ENCODE data around the gene EFCC1.

The EFCC1 gene

DNA sequence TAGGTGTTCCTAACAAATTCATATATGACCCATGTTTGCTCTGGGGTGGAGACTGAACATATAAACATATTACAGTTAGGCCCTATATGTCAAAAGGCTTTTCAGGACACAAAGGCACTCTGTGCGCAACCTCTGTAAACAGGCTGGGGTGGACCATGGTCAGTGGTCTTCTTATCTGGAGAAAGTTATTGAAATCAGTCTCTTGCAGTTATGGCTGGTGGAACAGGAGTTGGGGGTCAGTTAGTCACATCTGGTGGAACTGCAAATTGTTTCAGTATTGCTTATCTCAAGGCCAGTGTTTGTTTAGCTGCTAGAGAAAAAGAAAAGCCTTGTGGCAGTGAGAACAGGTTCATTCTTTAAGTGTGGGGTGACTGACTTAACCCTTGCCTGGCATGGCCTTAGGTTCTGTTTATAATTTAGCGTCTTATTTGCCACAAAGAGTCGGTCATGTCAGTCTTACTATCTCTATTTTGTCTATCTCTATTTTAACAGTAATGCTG lies 53.6 kb downstream of the EFCC1 start:
- TF ChIP-seq, protein P1, sequence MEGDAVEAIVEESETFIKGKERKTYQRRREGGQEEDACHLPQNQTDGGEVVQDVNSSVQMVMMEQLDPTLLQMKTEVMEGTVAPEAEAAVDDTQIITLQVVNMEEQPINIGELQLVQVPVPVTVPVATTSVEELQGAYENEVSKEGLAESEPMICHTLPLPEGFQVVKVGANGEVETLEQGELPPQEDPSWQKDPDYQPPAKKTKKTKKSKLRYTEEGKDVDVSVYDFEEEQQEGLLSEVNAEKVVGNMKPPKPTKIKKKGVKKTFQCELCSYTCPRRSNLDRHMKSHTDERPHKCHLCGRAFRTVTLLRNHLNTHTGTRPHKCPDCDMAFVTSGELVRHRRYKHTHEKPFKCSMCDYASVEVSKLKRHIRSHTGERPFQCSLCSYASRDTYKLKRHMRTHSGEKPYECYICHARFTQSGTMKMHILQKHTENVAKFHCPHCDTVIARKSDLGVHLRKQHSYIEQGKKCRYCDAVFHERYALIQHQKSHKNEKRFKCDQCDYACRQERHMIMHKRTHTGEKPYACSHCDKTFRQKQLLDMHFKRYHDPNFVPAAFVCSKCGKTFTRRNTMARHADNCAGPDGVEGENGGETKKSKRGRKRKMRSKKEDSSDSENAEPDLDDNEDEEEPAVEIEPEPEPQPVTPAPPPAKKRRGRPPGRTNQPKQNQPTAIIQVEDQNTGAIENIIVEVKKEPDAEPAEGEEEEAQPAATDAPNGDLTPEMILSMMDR (IDR thresholded peaks at IDR 0.05; ENCODE audit: low read depth, low read length), result no peak
- no peak for DNase-seq (ENCODE audit: extremely low read depth, low read depth)

DNA sequence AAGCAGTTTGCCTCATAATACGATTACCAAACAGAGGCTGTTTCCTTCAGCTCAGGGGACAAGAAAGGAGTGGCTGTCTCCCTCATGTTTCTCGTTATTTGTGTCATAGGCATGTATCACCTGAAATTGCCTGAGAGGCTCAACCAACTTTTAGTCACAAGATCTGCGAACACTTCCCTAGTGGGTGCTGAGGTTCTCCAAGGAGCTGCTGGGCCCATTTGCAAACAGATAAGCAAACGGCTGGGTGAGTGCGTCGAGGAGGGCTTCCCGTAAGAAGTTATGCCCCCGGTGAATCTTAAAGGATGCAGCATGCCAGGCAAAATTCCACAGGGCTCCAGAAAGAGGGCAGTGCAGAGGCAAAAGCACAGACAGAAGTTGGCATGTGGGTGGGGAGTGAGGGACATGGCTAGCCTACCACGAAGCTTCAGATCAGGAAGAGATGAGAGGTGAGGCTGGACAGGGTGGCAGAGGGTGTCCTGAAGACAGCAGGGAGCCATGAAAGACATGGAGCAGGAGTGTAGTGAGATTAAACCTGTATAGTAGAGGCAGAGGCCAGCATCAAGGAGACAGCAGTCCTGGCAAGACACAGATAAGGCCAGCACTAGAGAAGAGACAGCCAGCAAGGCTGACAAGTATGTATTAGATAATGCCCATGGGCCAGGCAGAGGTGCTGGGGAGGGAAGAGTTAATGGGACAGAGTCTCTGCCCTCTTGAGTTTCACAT lies 55.5 kb downstream of the EFCC1 start:
- DNase-seq (ENCODE audit: extremely low read depth, low read depth), result no peak
- TF ChIP-seq, protein P1 (IDR thresholded peaks at IDR 0.05; ENCODE audit: low read depth, low read length), result no peak

DNA sequence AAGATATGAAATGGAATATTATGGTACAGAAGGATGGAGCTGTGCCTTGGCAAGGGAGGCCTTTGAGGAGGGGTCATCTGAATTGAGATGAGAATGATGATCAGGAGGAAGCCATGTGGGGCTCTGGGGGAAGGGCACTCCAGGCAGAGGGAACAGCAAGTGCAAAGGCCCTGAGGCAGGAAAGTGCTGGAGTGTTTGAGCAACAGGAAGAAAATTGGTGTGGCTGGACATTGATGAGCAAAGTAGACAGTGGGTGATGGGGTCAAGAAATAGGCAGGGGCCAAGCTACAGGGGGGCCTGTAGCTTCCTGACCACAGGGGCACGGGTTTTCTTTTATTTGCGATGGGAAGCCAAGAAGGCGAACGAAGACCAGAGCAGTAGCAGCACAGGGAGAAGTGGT lies 56.1 kb downstream of the EFCC1 start:
- DNase-seq (ENCODE audit: extremely low read depth, low read depth), result no peak
- TF ChIP-seq, protein P1 (IDR thresholded peaks at IDR 0.05; ENCODE audit: low read depth, low read length), result no peak

DNA sequence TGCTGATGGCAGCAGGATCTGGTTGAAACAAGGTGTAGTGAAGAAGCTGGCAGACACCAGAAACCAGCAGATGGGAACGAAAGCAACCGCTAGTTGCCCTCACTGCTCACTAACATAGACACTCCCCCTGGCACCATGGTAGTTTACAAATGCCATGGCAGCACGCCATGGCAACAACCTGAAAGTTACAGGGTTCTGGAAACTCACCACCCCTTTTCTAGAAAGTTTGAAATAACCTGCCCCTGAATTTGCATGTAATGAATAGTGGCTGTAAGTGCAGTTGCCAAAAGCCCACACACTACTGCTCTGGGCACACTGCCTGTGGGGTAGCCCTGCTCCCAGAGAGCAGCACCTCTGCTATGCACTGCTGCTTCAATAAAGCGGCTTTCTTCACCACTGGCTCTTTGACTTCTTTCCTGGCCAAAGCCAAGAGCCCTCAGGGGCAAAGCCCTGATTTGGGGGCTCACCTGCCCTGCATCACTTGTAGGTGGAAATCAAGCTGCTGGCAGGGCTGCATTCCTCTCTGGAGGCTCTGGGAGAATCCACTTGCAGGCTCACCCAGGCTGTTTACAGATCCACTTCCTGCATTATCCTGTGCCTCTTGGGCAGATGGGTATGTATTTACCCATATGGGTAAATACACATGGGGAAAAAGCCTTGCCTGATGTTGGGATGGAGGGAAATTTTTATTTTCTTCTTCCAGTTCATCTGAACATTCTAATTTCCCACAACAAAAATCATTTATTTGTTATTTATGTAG lies 57.5 kb downstream of the EFCC1 start:
- TF ChIP-seq, protein P1 (IDR thresholded peaks at IDR 0.05; ENCODE audit: low read depth, low read length), result no peak
- DNase-seq (ENCODE audit: extremely low read depth, low read depth), result no peak

DNA sequence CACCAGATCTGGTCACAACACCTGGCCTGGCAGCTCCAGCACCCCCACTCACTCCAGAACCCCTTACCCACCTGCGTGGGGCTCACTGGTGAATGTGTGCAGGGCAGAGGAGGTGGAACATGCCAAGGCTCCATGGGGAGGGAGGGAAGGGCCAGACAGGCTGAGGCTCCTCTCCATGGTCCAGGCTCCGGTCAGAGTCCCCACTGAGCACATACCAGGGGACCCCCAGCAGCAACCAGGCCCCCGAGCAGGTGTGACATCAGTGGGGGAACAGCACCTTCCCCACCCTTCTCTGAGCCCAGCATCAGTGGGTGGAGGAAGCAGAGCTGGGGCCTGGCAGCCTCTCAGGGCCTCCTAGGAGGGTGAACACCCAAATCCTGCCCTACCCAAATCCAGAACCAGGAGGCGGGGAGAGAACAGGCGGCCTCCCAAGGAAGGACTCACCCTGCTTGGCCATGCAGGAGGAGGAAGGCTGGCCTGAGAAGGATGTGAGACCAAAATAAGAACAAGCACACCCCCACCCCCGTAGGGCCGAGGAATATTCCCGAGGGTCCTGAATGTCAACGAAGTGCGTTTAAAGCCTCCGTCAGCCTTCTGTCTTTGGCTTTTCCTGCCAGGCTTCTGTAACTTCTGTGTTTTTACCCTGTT lies 58.3 kb downstream of the EFCC1 start:
- TF ChIP-seq, protein P1 (IDR thresholded peaks at IDR 0.05; ENCODE audit: low read depth, low read length), result no peak
- DNase-seq (ENCODE audit: extremely low read depth, low read depth), result no peak

DNA sequence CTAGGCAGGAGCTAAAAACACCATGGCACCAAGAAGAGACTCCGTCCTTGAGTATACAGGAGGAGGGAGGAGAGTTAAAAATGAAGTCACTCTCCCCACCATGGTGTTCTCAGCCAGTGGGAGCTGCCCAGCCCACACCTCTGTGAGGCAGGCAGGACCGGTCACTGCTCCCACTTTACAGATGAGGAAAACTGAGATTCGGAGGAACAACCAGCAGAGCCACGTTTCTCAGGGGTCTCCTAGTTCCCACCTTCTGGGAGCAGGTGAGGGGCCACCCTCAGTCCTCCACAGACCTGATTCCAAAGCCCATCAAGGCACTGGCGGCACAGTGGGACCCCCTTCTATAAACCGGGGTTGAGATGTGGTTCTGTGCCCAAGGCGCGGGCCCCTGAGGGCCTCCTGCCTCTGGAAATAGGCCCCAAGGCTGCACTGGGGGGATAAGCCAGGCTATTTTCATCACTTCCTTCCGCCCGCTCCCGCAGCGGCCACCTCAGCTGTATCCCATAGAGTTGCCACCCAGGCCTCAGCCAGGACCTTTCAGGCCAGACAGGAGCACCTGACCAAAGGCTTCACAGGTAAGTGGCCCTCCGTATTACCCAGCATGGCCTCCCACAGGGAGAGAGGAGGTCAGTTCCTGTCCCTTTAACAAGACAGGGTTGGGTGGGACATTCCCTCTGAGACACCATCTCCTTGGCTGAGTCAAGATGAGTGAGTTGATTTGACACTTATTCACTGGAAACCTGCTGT lies 59.3 kb downstream of the EFCC1 start, which contains the start of gene GP9:
Gene GP9 (plus strand): TSS at position 504 of the 747 bp plus-strand sequence. CDS start 961 bp downstream, outside the sequence.
- TF ChIP-seq, protein P1 (IDR thresholded peaks at IDR 0.05; ENCODE audit: low read depth, low read length), result no peak
- no peak for DNase-seq (ENCODE audit: extremely low read depth, low read depth)
